Measurements from ENCODE around the gene RNGTT. TPM values are rescaled to one million over a fixed set of nuclear protein-coding genes. Genes with fewer than 3 reads are reported as not detected.
A peak's percentile ranks its signal among the peaks of the same experiment; 100 is the strongest.
"Not testable (repeated sequence)": the region's sequence is repeated elsewhere in the genome, so short reads cannot be mapped to it uniquely, and the experiment has no call there.

RNGTT gene
- total RNA-seq, 1 donor from 2014 or later: 17.4 TPM

GRCh38 chr6:88823998-88824397 is 139.4 kb downstream of the RNGTT start:
- DNase-seq (ENCODE audit: low read depth): no peak

- DNase-seq (ENCODE audit: low read depth): no peak
Observed at GRCh38 chr6:88815491-88815890, 147.9 kb downstream of the RNGTT start.

GRCh38 chr6:88814909-88815308 is 148.5 kb downstream of the RNGTT start:
- no peak for DNase-seq (ENCODE audit: low read depth)

- peak; percentile 47 for DNase-seq (ENCODE audit: low read depth)
Observed at GRCh38 chr6:88813045-88813444, 150.4 kb downstream of the RNGTT start.

- no peak for DNase-seq (ENCODE audit: low read depth)
Observed at GRCh38 chr6:88810701-88811100, 152.7 kb downstream of the RNGTT start.

GRCh38 chr6:88810089-88810488 is 153.3 kb downstream of the RNGTT start:
- no peak for DNase-seq (ENCODE audit: low read depth)

GRCh38 chr6:88808381-88808780 is 155.0 kb downstream of the RNGTT start:
- DNase-seq (ENCODE audit: low read depth): no peak

GRCh38 chr6:88807622-88808021 is 155.8 kb downstream of the RNGTT start:
- DNase-seq (ENCODE audit: low read depth): no peak

GRCh38 chr6:88806728-88807127 is 156.7 kb downstream of the RNGTT start:
- DNase-seq (ENCODE audit: low read depth): no peak

- DNase-seq (ENCODE audit: low read depth): no peak
Observed at GRCh38 chr6:88804701-88805100, 158.7 kb downstream of the RNGTT start.

GRCh38 chr6:88785478-88785877 is 177.9 kb downstream of the RNGTT start:
- peak; percentile 18 for DNase-seq (ENCODE audit: low read depth)

- peak; percentile 81 for DNase-seq (ENCODE audit: low read depth)
Observed at GRCh38 chr6:88780714-88781389, 182.6 kb downstream of the RNGTT start.

GRCh38 chr6:88775866-88776571 is 187.4 kb downstream of the RNGTT start:
- no peak for DNase-seq (ENCODE audit: low read depth)

GRCh38 chr6:88768114-88768513 is 195.3 kb downstream of the RNGTT start:
- not testable (repeated sequence) for DNase-seq (ENCODE audit: low read depth)

GRCh38 chr6:88764081-88764480 is 199.3 kb downstream of the RNGTT start:
- no peak for DNase-seq (ENCODE audit: low read depth)

GRCh38 chr6:88763160-88763559 is 200.3 kb downstream of the RNGTT start:
- DNase-seq (ENCODE audit: low read depth): no peak

GRCh38 chr6:88761237-88762031 is 202.0 kb downstream of the RNGTT start:
- DNase-seq (ENCODE audit: low read depth): no peak

- no peak for DNase-seq (ENCODE audit: low read depth)
Observed at GRCh38 chr6:88760091-88760490, 203.3 kb downstream of the RNGTT start.

- no peak for DNase-seq (ENCODE audit: low read depth)
Observed at GRCh38 chr6:88750936-88751335, 212.5 kb downstream of the RNGTT start.

GRCh38 chr6:88749849-88750248 is 213.6 kb downstream of the RNGTT start:
- DNase-seq (ENCODE audit: low read depth): no peak

GRCh38 chr6:88748141-88748540 is 215.3 kb downstream of the RNGTT start:
- no peak for DNase-seq (ENCODE audit: low read depth)

- no peak for DNase-seq (ENCODE audit: low read depth)
Observed at GRCh38 chr6:88741939-88742338, 221.5 kb downstream of the RNGTT start.

Measured in myocyte (in vitro differentiated cells).